Measurements from ENCODE around the gene PDZK1IP1.
A peak's percentile ranks its signal among the peaks of the same experiment; 100 is the strongest.
"Not testable (repeated sequence)": the region's sequence is repeated elsewhere in the genome, so short reads cannot be mapped to it uniquely, and the experiment has no call there.

The PDZK1IP1 gene

DNA sequence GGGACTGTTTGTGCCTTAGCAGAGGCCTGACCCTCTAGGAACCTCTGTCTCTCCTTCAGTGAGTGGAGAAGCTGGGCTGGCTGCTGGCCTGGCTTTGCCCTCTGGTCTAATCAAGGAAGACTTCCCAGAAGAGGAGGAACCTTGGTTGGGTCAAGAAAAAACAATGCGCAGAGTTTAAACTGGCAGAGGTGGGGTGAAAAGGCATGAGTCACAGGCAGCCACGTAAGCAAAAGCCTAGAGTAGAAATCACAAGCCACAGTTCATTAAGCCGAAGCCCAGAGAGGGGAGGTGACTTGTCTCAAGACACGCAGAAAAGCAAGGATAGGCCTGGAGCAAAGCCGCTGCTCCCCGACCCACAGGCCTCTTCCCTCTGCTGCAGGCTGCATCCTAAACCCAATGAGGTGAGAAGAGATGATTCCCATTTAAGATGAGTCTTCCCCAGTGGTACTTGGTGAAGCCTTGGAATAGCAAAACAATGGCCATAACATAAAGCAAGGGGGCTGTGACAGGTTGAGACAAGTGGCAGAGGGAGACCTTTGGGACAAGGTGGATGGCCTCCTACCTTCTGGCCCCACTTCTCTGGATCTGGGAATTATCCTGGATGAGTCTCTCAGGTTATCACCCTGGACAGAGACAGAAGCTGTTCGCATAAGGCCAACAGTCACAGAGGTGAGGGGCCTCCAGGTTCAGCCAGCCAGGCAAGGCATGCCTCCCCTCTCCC, 7.7 kb downstream of the PDZK1IP1 start:
- no peak for DNase-seq (ENCODE audit: low read depth in 1 of 2, low spot score in 1 of 2)

DNA sequence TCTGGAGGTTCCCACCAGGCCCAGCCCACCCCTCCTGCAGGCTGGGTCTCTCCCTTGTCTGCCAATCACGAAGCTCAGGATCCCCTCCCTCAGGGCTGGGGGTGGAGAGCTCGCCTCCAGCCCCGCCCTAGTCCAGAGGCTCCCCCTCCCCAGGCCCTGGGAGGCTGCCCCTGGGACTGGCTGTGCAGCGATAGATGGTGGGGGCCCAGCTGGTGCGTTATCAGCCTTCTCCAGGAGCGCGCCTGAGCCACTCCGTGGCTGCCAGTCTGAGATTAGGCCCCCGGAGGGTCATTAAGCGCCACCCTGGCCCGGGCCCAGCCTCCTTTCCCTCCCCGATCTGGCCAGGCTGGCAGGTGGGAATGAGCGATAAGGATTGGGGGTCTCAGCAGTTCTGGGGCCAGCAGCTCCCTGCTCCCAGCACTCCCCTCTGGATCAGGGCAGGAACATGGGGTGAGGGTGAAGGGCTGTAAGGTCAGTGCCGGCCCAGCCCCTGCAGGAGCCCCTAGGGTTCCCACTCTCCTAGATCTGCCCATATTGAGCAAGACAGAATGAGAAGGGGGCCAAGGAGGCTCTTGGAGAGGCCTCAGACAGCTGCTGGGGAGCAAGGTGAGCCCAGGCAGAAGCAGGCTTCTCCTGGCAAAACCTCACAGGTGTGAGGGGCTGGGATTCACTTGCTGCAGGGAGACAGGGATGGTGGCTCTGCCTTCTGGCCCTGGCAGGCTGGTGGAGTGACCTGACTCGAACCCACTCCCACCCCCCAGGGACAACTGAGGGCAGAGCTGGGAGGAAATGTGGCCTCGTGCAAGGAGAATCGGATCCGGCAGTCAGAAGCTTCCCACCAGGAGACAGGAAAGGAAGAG, 8.5 kb downstream of the PDZK1IP1 start:
- no peak for DNase-seq (ENCODE audit: low read depth in 1 of 2, low spot score in 1 of 2)

DNA sequence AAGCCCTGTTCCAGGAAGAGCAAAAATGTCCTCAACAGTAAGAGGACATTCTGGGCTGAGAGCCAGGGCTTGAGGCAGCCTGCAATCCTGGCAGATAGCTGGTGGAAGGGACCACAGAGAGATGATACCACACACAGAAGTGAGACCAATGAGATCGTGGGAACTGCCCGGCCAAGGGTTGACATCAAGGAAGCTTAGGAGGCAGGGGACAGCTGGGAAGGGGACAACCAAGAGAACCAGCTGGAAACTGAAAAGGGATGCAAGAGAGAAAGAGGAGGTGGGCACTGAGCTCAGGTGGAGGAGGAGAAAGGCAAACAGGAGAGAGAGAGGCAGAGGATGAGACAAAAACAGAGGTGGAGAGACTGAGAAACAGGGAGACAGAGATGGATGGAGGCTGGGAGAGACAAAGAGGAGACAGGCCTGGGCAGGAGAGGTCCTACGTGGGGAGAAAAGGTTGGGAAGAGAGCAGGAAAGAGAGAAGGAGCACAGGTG, 9.2 kb downstream of the PDZK1IP1 start:
- no peak for DNase-seq (ENCODE audit: low read depth in 1 of 2, low spot score in 1 of 2)

DNA sequence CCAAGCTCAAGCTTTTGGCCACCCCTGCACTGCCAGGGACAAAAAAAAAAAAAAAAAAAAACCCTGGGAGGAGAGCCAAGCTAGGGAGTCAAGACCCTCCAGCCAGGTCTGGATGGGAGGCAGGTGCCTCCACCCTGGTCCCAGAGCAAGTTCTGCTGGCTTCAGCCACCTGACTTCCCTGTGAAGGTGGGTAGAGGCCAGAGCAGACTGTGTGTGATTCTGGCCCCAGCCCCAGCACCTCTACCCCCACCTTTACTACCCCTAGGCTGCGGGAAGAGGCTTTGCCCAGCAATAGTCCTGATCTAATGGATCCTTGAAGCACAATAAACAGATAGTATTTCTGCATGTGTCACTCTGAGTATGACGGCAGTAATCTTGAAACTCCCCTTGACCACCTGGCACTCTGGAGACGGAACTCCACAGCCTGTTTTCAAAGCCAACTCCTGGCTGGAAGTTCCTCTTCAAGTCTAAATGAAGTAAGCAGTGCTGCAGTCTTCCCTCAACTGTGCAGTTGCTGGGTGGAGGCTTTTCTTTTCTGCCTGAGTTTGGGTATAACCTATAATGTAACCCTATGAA, 9.8 kb downstream of the PDZK1IP1 start:
- no peak for DNase-seq (ENCODE audit: low read depth in 1 of 2, low spot score in 1 of 2)

DNA sequence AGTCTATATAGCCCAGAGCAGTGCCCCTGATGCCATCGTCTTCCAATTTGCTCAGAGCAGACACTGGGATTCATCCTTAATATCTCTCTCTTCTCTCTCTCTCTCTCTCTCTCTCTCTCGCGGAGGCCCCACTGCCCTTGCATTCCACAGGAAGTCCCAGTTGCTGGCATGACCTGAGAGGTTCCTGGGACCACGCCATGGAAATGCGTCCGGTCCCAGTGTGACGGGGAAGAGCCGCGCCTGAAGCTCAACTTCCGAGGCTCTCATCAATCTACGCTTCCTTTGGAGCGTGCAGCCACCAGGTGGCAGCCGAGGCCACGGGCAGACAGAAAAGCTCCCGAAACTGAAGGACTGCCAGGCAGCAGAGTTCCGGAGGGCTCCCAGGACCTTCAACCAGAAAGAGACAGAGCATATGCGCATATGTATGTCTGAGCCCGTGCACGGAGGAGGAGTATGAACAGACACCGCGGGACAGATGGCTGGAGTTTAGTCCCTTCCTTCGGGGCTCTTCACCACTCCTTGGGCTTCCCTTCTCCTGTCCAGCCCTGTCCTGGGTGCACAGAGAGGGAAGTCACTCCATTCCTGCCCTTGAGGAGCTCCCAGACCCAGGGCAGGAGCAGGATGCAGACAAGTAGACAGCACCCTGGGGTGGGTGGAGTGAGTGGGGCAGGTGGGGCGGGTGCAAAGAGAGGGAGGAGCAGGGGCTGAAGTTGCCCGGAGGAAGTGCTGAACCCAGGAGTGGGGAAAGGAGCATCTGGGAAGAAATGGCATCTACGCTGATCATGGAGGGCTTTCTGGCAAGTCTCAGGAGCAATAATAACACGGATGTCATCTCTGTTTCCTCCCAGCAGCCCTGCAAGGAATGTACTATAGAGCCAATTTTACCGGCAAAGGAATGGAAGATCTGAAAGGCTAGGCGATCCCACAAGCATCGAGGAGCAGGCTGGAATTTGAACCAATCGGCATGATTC, 10.5 kb downstream of the PDZK1IP1 start:
- peak; percentile 60 to 69 for DNase-seq (ENCODE audit: low read depth in 1 of 2, low spot score in 1 of 2)

DNA sequence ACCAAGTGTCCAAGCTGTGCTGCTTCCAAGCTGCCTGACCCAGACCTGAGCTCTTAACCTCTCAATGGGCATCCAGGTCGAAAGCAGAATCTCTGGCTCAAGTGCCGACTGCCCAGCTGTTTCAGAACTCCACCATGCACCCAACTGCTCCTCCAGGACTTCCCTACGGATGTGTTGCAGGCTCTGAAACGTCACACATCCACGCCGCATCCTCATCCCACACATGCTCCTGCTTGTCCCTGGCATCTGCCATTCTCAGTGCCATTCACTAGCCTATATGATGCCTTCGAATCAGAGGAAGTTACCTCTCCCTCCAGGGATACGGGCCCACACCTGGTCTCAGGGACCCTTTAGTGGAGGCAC, 11.2 kb downstream of the PDZK1IP1 start:
- no peak for DNase-seq (ENCODE audit: low read depth in 1 of 2, low spot score in 1 of 2)

DNA sequence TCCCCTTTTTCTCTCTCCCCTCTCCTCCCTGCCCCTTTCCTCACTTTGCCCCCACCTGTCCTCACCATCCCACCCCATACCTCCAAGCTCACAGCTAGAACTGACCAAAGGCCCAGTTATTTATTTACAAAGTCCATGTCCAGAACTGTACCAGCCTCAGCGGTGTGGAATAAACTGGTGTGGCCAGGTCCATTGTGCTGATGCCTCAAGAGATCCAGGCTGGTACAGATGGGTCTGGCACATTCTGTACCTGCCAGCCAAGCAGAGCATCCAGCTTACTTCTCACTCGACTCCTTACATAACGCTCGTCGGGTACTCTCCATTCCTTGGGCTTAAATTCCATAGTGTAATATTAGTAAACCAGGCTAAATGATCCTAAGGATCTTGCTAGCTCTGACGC, 11.8 kb downstream of the PDZK1IP1 start:
- no peak for DNase-seq (ENCODE audit: low read depth in 1 of 2, low spot score in 1 of 2)

DNA sequence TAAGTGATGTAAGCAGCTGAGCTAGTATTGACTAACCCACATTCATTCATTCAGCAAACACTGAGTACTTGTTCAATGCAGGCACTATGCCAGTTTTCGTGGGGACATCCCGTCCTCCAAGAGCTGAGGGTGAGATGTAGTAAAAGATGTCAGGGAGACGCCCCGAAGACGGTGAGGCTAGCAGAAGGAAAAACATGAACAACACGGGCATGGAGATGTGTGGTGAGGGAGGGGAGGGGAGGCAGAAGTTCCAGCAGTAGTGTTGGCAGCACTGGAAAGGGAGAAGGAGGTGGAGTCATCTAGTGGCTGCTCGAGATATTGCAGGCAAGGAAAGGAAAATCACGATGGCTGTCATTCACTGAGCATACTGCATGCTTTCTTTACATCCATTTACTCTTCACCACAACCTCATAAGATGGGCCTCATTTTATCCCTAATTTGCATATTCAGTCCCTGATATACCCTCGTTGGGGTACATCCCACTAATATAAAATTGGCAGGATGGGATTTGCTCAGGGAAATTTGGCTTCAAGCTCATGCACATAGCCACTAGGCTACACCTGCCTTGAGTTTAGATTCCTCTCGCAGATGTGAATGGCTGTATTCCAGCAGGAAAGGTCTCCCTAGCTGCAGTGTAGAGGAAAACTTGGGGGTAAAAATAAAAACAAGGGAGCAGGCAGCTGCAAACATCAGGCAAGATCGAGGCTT, 14.5 kb downstream of the PDZK1IP1 start:
- peak in 1 of 2 donors; percentile 30 for DNase-seq (ENCODE audit: low read depth in 1 of 2, low spot score in 1 of 2)

DNA sequence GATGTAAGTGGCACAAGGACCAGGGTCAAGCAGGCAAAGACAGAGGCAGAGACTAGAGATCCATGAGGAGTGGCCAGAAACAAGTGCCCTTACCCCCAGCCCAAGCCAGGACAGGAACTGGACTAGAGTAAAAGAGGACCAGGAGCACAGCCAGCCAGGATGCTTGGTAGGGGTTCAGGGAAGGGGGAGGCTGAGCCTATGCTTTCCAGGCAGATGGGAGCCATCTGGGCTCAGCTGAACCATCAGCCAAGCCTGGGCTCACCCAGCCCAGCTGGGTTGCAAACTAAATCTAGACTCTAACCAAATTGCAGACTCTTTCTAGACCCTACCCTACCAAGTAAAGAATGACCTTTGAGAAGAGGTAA, 15.2 kb downstream of the PDZK1IP1 start:
- DNase-seq (ENCODE audit: low read depth in 1 of 2, low spot score in 1 of 2): no peak

DNA sequence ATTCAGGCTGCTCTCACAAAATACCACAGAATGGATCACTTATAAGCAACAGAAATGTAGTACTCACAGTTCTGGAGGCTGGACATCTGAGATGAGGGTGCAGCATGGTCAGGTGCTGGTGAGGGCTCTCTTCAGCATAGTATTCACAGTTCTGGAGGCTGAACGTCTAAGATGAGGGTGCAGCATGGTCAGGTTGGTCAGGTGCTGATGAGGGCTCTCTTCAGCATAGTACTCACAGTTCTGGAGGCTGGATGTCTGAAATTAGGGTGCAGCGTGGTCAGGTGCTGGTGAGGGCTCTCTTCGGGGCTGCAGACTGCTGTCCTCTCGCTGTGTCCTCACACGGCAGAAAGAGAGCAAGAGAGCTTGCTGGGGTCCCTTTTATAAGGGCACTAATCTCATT, 17.1 kb downstream of the PDZK1IP1 start:
- no peak for DNase-seq (ENCODE audit: low read depth in 1 of 2, low spot score in 1 of 2)

DNA sequence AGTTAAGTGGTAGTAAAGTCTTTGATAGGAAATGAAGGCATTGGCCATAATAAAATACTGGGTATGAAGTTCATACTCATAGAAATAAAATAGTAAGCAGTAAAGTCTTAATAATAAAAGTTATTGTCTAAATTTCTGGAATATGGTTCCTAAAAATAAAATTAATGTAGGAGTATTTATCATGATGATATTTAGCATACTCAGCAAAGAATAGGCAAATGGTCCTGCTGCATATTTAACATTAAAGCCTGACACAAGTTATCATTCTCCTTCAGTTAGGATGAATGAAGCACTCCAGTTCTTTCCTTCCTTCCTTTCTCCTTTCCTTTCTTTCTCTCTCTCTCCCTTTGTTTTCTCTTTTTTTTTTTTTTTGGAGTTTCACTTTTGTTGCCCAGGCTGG, 25.3 kb downstream of the PDZK1IP1 start:
- no peak for DNase-seq (ENCODE audit: low read depth in 1 of 2, low spot score in 1 of 2)

DNA sequence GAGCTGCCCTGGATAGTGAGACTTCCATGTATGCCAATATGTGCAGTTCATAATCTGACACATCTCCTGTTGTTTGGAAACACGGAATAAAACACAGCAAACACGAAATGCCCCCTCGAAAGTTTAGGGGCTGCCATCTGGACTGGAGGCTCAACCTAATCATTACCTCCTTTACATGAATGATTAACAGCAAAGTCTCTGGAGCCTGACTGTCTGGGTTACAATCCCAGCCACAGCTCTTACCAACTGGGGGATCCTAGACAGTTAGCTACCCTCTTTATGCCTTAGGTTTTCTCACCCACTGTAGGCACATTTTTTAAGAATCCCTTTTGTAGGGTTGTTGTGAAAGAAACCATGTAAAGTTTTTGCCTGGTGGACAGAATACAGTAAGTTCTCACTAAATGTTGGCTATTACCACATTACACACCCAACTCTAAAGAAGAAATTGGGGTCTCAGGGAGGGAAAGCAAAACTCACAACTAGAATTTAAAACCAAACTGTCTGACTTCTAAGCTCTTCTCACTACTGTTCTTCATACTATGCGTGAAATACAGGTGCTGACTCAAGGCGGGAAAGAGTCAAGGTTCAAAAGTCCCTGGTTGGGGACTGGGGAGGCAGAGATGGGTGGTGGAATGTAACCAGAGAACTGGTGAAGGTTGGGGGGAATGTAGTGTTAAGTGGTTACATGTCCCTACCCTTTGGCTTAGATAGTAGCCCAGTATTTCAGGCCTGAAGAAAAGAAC, 28.4 kb downstream of the PDZK1IP1 start:
- no peak for DNase-seq (ENCODE audit: low read depth in 1 of 2, low spot score in 1 of 2)

DNA sequence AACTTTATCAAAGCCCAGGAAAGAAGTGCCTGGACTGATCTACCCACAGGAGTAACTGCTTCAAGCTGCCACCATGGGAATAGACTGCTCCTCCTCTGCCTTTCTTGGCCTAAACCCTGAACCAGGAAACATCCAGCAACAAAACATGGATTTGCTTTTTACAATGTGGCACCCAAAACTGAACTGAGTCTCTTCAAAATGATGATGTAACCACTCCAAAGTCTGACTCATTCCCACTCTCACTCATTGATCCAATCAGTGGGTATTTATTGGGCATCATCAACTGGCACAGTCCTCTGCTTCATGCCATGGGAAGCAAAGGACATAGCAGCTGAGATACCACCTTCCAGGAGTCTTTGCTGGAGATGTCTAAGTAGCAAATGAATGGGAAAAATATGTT, 29.1 kb downstream of the PDZK1IP1 start:
- no peak for DNase-seq (ENCODE audit: low read depth in 1 of 2, low spot score in 1 of 2)

DNA sequence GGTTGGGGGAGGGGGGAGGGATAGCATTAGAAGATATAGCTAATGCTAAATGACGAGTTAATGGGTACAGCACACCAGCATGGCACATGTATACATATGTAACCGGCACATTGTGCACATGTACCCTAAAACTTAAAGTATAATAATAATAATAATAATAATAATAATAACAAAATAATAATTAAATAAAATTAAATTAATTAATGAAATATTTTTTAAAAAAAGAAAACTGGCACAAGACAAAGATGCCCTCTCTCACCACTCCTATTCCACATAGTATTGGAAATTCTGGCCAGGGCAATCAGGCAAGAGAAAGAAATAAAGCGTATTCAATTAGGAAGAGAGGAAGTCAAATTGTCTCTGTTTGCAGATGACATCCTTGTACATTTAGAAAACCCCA, 31.9 kb downstream of the PDZK1IP1 start:
- DNase-seq (ENCODE audit: low read depth in 1 of 2, low spot score in 1 of 2): not testable (repeated sequence)

DNA sequence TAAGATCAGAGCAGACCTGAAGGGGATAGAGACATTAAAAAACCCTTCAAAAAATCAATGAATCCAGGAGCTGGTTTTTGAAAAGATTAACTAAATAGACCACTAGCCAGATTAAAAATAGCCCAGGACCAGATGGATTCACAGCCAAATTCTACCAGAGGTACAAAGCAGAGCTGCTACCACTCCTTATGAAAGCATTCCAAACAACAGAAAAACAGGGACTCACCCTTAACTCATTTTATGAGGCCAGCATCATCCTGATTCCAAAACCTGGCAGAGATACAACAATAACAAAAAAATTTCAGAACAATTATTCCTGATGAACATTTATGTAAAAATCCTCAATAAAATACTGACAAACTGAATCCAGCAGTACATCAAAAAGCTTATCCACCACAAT, 33.4 kb downstream of the PDZK1IP1 start:
- not testable (repeated sequence) for DNase-seq (ENCODE audit: low read depth in 1 of 2, low spot score in 1 of 2)

DNA sequence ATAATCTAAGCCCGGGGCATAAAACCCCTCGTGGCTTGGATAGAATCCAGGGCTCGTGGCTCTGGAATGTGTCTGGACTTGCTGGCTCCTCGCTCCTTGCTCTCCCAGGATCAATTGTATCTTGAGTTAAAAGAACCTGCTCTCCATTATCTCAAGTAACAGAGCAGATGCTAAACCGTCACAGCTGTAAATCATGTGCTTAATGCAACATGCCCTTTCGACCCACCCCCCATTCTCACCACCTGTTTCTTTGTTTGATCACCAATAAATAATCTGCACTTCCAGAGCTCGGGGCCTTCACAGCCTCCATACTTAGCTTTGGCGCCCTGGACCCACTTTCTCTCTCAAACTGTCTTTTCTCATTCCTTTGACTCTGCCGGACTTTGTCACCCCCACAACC, 40.7 kb downstream of the PDZK1IP1 start:
- not testable (repeated sequence) for DNase-seq (ENCODE audit: low read depth in 1 of 2, low spot score in 1 of 2)

DNA sequence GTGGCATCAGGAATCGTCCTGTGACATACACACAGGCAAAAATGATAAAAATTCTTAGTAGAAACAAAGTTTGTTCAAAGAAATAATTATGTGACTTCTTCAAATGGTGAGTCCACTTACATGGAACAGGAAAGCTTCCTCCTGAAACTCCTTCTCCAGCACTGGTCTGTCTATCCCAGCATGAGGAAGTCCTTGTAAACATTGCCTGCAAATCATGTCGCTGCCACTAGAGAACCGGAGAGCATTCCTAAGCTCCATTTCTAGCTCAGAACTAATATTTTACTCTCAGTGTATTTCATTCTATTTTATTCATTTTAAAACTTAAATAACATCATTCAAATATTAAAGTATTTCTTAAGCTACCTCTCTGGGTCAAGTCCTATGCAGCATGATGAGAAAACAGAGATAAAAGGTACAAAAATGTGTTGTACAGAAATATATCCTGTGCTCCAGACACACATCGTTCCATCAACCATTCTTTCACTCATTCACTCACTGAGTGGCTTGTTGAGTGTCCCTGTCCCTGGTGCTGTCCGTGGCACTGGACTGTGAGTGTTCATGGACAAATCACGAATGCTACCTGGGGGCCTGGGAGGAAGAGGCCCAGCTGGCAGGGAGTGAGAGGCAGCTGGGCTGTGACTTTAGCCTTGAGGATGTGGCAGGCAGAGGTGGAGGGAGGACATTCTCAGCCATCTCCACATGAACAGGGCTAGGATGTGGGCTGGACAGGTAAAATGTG, 42.6 kb downstream of the PDZK1IP1 start:
- no peak for DNase-seq (ENCODE audit: low read depth in 1 of 2, low spot score in 1 of 2)

DNA sequence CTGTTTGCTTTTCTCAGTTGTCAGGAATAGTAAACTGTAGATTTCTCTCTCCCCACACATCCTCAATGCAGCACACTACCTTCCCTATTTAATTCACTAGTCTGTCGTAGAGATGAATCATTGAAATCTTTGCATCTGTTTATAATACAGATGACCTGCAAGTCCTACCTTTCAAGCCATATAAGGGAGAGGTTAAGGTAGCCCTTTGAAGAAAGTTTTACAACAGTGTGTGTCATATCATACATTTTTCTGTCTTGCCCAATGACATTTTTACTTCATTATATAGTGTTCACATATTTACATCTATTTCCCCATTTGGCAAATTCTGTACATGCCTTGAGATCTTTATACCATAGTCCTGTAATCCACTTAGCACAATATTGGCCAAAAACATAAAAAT, 43.3 kb downstream of the PDZK1IP1 start:
- not testable (repeated sequence) for DNase-seq (ENCODE audit: low read depth in 1 of 2, low spot score in 1 of 2)

DNA sequence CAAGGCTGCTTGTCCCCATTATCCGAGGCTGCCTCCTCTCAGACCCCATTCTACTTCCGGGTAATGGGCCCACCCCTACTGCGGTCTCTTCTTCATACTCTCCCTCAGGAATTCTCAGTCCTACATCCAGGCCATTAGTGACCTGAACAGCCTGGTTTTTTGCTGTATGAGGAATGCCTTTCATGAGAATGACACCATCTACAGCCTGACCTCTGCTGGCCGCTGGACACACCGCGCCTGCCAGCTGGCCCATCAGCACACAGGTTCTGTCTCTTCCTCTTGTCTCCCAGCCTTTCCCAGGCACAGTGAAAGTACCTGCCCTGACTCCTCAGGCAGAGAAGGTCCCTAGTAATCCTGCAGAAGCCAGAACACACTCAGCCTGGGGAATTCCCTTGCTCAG, 46.2 kb downstream of the PDZK1IP1 start:
- not testable (repeated sequence) for DNase-seq (ENCODE audit: low read depth in 1 of 2, low spot score in 1 of 2)

Measured in activated CD4-positive, alpha-beta T cell treated with anti-CD3 and anti-CD28 coated beads, Interleukin-2, amount 50 U/mL, for 24 hours (primary cell).